Measurements from ENCODE around the gene GATC.

The GATC gene

DNA sequence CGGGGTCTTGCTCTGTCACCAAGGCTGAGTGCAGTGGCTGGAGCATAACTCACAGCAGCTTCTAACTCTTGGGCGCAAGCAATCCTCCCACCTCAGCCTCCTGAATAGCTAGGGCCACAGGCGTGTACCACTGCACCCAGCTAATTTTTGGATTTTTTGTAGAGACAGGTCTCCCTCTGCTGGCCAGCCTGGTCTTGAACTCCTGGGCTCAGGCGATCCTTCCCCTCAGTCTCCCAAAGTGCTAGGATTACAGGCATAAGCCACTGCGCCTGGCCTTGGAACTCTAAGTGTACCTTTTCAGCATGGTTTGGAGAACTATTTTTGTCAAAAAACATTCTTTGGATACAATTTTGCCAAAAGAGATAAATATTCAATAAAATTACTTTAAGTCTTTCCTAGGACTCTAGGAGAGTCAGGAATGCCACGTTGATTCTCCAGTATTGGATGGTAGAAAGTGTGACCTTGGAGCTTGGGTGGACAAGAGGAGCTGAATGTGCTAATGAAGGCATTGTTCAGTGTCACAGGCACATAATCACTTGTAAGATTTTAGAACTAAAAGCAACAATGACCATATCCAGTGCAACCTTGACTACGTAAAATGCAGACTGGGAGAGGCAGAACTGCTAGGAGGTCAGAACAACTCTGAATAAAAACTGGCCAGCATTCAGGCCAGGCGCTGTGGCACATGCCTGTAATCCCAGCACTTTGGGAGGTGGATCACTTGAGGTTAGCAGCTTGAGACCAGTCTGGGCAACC lies 20.5 kb downstream of the GATC start:
- Histone ChIP-seq H3K4me3 (ENCODE audit: low read length) (no peak overlapping the region), H3K36me3 (ENCODE audit: control insufficient read depth, insufficient read depth, low read length) (peaks cover 27% of the 10 kb centered on the region), H3K9ac (ENCODE audit: low read length) (no peak overlapping the region), H3K27ac (ENCODE audit: low read depth, low read length) (no peak overlapping the region), H3K27me3 (ENCODE audit: control insufficient read depth, insufficient read depth, low read length) (no peaks in the 10 kb centered on the region), H3K4me1 (ENCODE audit: control insufficient read depth, insufficient read depth, low read length) (peaks cover 5% of the 10 kb centered on the region)

DNA sequence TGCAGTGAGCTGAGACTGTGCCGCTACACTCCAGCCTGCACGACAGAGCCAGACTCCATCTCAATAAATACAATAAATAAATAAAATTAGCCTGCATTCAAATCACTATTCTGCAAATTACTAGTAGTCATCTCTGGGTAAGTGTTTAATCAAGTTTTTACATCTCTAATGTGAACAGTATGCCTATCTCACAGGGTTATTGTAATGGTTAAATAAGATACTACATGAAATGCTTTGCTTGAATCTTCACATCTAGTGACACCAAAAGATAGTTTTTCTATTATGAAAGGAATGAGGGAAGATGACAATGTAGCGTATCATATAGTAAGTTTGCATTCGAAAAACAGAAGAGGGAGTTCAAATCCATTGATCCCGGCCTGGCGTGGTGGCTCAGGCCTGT lies 21.2 kb downstream of the GATC start:
- Histone ChIP-seq H3K4me1 (ENCODE audit: control insufficient read depth, insufficient read depth, low read length) (peaks cover 5% of the 10 kb centered on the region), H3K27me3 (ENCODE audit: control insufficient read depth, insufficient read depth, low read length) (no peaks in the 10 kb centered on the region), H3K9ac (ENCODE audit: low read length) (no peak overlapping the region)

DNA sequence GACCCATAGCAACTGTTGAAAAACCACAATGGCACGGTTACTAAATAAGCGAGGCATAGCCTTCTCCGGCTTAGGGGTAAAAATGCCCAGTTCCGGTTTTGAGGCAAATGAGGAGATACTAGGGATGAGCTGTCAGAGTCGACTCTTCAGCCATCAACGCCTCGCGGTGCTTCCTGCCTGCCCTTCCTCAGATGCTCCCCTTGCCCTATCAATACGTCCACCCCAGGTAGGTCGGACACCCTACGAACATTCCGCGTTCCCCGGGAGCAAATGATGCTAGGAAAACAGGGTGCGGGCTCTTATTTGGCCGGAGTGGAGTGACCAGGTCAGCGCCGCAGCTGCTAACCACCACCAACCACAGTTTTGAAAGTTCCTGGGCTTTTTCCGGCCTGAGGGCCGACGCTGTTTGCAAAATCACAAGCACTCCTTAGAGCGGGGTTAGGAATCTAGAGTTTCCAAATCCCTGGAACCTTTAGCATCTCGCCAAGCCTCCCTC lies 22.1 kb downstream of the GATC start:
- peak overlapping the region; percentile 92 for H3K27ac ChIP-seq (ENCODE audit: low read depth, low read length)
- H3K36me3 ChIP-seq (ENCODE audit: control insufficient read depth, insufficient read depth, low read length): peaks cover 17% of the 10 kb centered on the region
- H3K4me1 ChIP-seq (ENCODE audit: control insufficient read depth, insufficient read depth, low read length): peaks cover 5% of the 10 kb centered on the region
- peak overlapping the region; percentile 81 for H3K4me3 ChIP-seq (ENCODE audit: low read length)
- H3K9ac ChIP-seq (ENCODE audit: low read length): peak overlapping the region; percentile 38
- H3K27me3 ChIP-seq (ENCODE audit: control insufficient read depth, insufficient read depth, low read length): no peaks in the 10 kb centered on the region

More for the DNA sequence above, 21.2 kb downstream of the GATC start:
- no peak overlapping the region for H3K27ac ChIP-seq (ENCODE audit: low read depth, low read length)
- H3K4me3 ChIP-seq (ENCODE audit: low read length): no peak overlapping the region
- H3K36me3 ChIP-seq (ENCODE audit: control insufficient read depth, insufficient read depth, low read length): peaks cover 25% of the 10 kb centered on the region

- Histone ChIP-seq H3K4me1 (ENCODE audit: control insufficient read depth, insufficient read depth, low read length) (peaks cover 5% of the 10 kb centered on the region), H3K36me3 (ENCODE audit: control insufficient read depth, insufficient read depth, low read length) (peaks cover 11% of the 10 kb centered on the region), H3K27ac (ENCODE audit: low read depth, low read length) (peak overlapping the region; percentile 92), H3K4me3 (ENCODE audit: low read length) (peak overlapping the region; percentile 81), H3K9ac (ENCODE audit: low read length) (peak overlapping the region; percentile 75), H3K27me3 (ENCODE audit: control insufficient read depth, insufficient read depth, low read length) (no peaks in the 10 kb centered on the region)
These were observed 22.7 kb downstream of the GATC start for GRCh38 chr12:120468821-120469449.

DNA sequence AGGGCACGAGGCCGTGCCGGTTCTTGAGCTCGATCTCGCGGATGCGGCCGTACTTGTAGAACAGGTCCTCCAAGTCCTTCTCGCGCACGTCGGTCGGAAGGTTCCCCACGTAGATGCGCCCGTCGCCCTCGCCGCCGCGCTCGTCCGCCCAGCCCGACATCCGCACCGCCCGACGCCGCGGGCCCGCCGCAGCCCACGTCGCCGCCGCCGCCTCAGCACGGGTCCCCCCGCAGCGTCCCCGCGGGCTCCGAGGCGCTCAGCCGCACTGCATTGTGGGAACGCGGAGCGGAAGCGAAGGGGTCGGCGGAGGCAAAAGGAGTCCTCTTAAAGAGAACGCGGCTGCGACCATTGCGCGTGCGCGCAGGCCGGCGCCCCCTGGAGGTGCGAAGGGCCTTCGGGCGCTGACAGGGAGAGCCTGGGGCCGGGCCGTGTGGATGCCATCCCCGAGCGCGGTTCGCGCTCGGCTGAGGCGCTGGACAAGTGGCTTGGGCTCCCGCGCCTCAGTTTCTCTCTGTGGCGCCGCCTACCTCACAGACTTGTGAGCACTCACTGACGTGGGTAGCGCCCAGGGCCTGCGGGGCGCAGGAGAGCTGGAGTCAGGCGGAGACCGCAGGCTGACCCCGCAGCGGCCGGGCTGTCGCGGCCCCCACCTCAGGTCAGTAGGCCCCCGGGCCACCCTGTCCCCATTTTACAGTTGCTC lies 23.4 kb downstream of the GATC start, which contains the start of gene SRSF9:
TSS of gene SRSF9 (minus strand) at position 299 of the 700 bp plus-strand sequence. CDS start at position 160, 139 bp downstream.
- peaks cover 5% of the 10 kb centered on the region for H3K4me1 ChIP-seq (ENCODE audit: control insufficient read depth, insufficient read depth, low read length)
- H3K9ac ChIP-seq (ENCODE audit: low read length): peak within 1 kb of the TSS; percentile 75
- peak within 1 kb of the TSS; percentile 92 for H3K27ac ChIP-seq (ENCODE audit: low read depth, low read length)
- H3K27me3 ChIP-seq (ENCODE audit: control insufficient read depth, insufficient read depth, low read length): no peaks in the 10 kb centered on the region
- H3K4me3 ChIP-seq (ENCODE audit: low read length): peak within 1 kb of the TSS; percentile 81
- H3K36me3 ChIP-seq (ENCODE audit: control insufficient read depth, insufficient read depth, low read length): peaks cover 6% of the 10 kb centered on the region

DNA sequence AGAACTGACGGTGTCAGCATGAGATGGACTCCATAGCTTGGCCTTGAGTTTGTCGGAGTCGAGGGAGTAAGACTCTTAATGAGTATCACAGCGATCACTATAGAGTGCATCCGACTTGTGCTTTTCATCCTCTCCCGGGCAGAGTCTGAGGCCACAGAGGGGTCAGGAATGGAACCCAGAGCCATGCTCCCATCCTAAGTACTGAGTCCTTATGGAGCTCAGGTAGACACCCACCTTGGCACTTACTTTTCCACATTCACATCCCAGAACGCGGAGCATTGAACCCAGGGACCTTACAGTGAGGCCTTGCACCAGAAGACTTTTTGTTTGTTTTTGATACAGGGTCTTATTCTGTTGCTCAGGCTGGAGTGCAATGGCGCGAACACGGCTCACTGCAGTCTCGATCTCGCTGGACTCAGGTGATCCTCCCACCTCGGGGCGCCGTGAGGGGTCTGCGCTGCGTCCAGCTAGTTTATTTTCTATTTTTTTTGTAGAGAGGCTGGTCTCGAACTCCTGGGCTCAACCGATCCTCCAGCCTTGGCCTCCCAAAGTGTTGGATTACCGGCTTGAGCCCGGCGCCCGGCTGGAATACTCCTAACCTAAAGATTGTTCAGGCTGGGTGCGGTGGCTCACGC lies 24.0 kb downstream of the GATC start:
- H3K36me3 ChIP-seq (ENCODE audit: control insufficient read depth, insufficient read depth, low read length): peaks cover 1% of the 10 kb centered on the region
- H3K27ac ChIP-seq (ENCODE audit: low read depth, low read length): peak overlapping the region; percentile 92
- H3K27me3 ChIP-seq (ENCODE audit: control insufficient read depth, insufficient read depth, low read length): no peaks in the 10 kb centered on the region
- H3K4me1 ChIP-seq (ENCODE audit: control insufficient read depth, insufficient read depth, low read length): peaks cover 5% of the 10 kb centered on the region
- H3K9ac ChIP-seq (ENCODE audit: low read length): peak overlapping the region; percentile 64
- H3K4me3 ChIP-seq (ENCODE audit: low read length): peak overlapping the region; percentile 81

- peaks cover 5% of the 10 kb centered on the region for H3K4me1 ChIP-seq (ENCODE audit: control insufficient read depth, insufficient read depth, low read length)
- H3K4me3 ChIP-seq (ENCODE audit: low read length): no peak overlapping the region
- H3K9ac ChIP-seq (ENCODE audit: low read length): no peak overlapping the region
- H3K36me3 ChIP-seq (ENCODE audit: control insufficient read depth, insufficient read depth, low read length): no peaks in the 10 kb centered on the region
- no peaks in the 10 kb centered on the region for H3K27me3 ChIP-seq (ENCODE audit: control insufficient read depth, insufficient read depth, low read length)
- H3K27ac ChIP-seq (ENCODE audit: low read depth, low read length): no peak overlapping the region
These were observed 26.3 kb downstream of the GATC start for GRCh38 chr12:120472521-120472920.

DNA sequence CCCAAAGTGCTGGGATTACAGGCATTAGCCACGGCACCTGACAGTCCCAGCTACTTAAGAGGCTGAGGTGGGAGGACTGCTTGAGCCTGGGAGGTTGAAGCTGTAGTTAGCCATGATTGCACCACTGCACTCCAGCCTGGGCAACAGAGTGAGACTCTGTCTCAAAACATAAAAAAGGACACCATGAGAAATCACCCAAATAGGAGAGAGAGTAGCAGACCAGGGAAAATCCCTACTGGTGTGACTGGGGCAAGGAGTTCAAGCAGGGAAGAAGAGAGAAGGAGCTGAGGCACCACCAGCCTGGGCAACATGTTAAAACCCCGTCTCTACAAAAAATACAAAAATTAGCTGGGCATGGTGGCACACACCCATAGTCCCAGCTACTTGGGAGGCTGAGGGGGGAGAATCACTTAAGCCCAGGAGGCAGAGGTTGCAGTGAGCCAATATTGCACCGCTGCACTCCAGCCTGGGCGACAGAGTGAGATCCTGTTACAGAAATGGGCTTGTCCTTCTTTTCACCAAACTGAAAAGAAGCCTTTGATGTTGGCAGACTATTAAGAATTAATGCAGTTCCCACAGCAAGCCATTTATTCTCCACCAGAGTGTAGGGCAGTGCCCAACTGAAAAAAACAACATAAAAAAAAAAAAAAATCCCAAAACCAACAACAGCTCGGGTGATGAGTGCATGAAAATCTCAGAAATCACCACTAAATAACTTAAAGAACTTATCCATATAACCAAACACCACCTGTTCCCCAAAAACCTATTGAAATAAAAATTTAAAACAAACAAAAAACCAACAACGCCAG lies 27.8 kb downstream of the GATC start:
- no peak overlapping the region for H3K4me3 ChIP-seq (ENCODE audit: low read length)
- H3K27me3 ChIP-seq (ENCODE audit: control insufficient read depth, insufficient read depth, low read length): no peaks in the 10 kb centered on the region
- H3K27ac ChIP-seq (ENCODE audit: low read depth, low read length): no peak overlapping the region
- no peak overlapping the region for H3K9ac ChIP-seq (ENCODE audit: low read length)
- no peaks in the 10 kb centered on the region for H3K4me1 ChIP-seq (ENCODE audit: control insufficient read depth, insufficient read depth, low read length)
- no peaks in the 10 kb centered on the region for H3K36me3 ChIP-seq (ENCODE audit: control insufficient read depth, insufficient read depth, low read length)

DNA sequence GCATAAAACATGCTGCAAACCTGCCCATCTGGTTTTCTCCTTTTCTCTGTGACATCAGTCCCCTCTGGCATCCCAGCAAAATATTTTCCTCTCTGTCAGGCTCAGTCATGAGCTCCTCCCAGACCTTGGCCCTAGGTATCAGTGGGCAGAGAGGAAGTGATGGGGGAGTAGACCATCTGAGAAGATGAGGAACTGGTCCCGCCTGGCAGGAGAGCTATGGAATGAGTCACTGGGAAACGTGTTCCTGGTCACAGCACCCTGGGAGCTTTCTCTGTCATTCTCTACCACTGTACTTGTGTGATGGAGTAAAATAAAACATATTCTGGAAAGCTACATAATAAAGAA lies 28.3 kb downstream of the GATC start:
- no peak overlapping the region for H3K9ac ChIP-seq (ENCODE audit: low read length)
- H3K27me3 ChIP-seq (ENCODE audit: control insufficient read depth, insufficient read depth, low read length): no peaks in the 10 kb centered on the region
- H3K27ac ChIP-seq (ENCODE audit: low read depth, low read length): no peak overlapping the region
- no peak overlapping the region for H3K4me3 ChIP-seq (ENCODE audit: low read length)
- no peaks in the 10 kb centered on the region for H3K36me3 ChIP-seq (ENCODE audit: control insufficient read depth, insufficient read depth, low read length)
- H3K4me1 ChIP-seq (ENCODE audit: control insufficient read depth, insufficient read depth, low read length): no peaks in the 10 kb centered on the region

GRCh38 chr12:120475643-120476042 lies 29.4 kb downstream of the GATC start:
- H3K9ac ChIP-seq (ENCODE audit: low read length): no peak overlapping the region
- no peaks in the 10 kb centered on the region for H3K36me3 ChIP-seq (ENCODE audit: control insufficient read depth, insufficient read depth, low read length)
- no peak overlapping the region for H3K4me3 ChIP-seq (ENCODE audit: low read length)
- H3K27me3 ChIP-seq (ENCODE audit: control insufficient read depth, insufficient read depth, low read length): no peaks in the 10 kb centered on the region
- no peak overlapping the region for H3K27ac ChIP-seq (ENCODE audit: low read depth, low read length)
- H3K4me1 ChIP-seq (ENCODE audit: control insufficient read depth, insufficient read depth, low read length): no peaks in the 10 kb centered on the region

DNA sequence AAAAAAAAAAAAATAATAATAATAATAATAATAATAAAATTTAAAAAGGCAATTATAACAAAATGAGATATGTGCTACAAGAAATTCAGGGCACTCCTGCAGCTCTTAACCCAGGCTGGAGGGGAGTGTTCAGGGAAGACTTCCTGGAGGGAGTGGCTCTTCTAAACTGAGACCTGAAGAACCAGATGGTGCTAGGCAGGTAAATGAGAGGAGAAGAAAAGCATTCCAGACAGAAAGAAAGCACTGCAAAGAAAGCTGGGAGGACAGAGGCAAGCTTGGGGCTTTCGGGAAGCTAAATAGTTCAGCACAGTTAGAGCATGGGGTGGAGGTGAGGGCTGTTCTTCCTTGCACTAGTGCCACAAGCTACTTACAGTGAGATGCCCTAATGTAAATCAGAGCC lies 33.2 kb downstream of the GATC start:
- no peak overlapping the region for H3K27ac ChIP-seq (ENCODE audit: low read depth, low read length)
- no peak overlapping the region for H3K4me3 ChIP-seq (ENCODE audit: low read length)
- no peak overlapping the region for H3K9ac ChIP-seq (ENCODE audit: low read length)
- no peaks in the 10 kb centered on the region for H3K27me3 ChIP-seq (ENCODE audit: control insufficient read depth, insufficient read depth, low read length)
- H3K36me3 ChIP-seq (ENCODE audit: control insufficient read depth, insufficient read depth, low read length): no peaks in the 10 kb centered on the region
- no peaks in the 10 kb centered on the region for H3K4me1 ChIP-seq (ENCODE audit: control insufficient read depth, insufficient read depth, low read length)

All from rectal smooth muscle tissue (tissue), 1 donor.